IMR-90 (cell line): Measurements from ENCODE around the gene MROH2A. TPM values are rescaled to one million over a fixed set of nuclear protein-coding genes. Genes with fewer than 3 reads are reported as not detected.

Source experiments
- ATAC-seq: fragments of 200-7000 bp; cut with Tn5 transposase; 2 replicates; pipeline ENCODE4 v1.9.1; 2020; ENCODE audit warnings: low read depth, mild to moderate bottlenecking, moderate library complexity
- BruUV-seq: library from RNA; stranded (reverse); fragments of 400-500 nt; replicated peaks from 2 replicates; lab custom pipeline; 2021; lab: Mats Ljungman, UMichigan
- CTCF ChIA-PET: fragments of 300-600 bp; formaldehyde crosslinking; extraction: SDS; loops from one replicate; lab custom pipeline; 2021; ENCODE audit warnings: antibody characterized with exemption; lab: Yijun Ruan, JAX
- POLR2A ChIA-PET: fragments of 300-600 bp; sonication (Branson Sonifier 250); formaldehyde crosslinking; loops from one replicate; lab custom pipeline; 2022; ENCODE audit warnings: antibody characterized with exemption; ENCODE audit not compliant: unreplicated experiment; lab: Charles Lee
- DNase-seq: peaks from one replicate; pipeline ENCODE4 v3.0.0; 2013
- H2AFZ ChIP-seq: replicated peaks from 2 replicates; pipeline ENCODE3; 2013; ENCODE audit warnings: low read length, mild to moderate bottlenecking; ENCODE audit not compliant: poor library complexity
- H2AK5ac ChIP-seq: 2 replicates; pipeline ENCODE4 v1.6.1; 2013; ENCODE audit warnings: low read depth, low read length, inconsistent platforms
- H2AK9ac ChIP-seq: replicated peaks from 2 replicates; pipeline ENCODE3; 2013; ENCODE audit warnings: mild to moderate bottlenecking, low read depth, low read length, moderate library complexity; ENCODE audit not compliant: poor library complexity
- H2BK120ac ChIP-seq: 2 replicates; pipeline ENCODE4 v1.6.1; 2013; ENCODE audit warnings: low read depth, low read length, inconsistent platforms
- H2BK15ac ChIP-seq: 3 replicates; pipeline ENCODE4 v1.6.1; 2013; ENCODE audit warnings: low read depth, low read length, inconsistent platforms
- H2BK20ac ChIP-seq: 2 replicates; pipeline ENCODE4 v1.6.1; 2013; ENCODE audit warnings: low read depth, mild to moderate bottlenecking, inconsistent platforms, low read length, moderate library complexity
- H2BK5ac ChIP-seq: 2 replicates; pipeline ENCODE4 v1.6.1; 2013; ENCODE audit warnings: mild to moderate bottlenecking, low read depth, low read length, inconsistent platforms; ENCODE audit not compliant: poor library complexity, severe bottlenecking
- H3K14ac ChIP-seq: replicated peaks from 2 replicates; pipeline ENCODE4 v1.6.1; 2013; ENCODE audit warnings: low read depth, low read length, inconsistent platforms
- H3K18ac ChIP-seq: 2 replicates; pipeline ENCODE4 v1.6.1; 2013; ENCODE audit warnings: low read depth, low read length, control low read depth
- H3K23ac ChIP-seq: 2 replicates; pipeline ENCODE4 v1.6.1; 2013; ENCODE audit warnings: low read depth, low read length, inconsistent platforms
- H3K27ac ChIP-seq: 2 replicates; pipeline ENCODE4 v1.5.1; 2013; ENCODE audit warnings: mild to moderate bottlenecking, control low read depth, low read length; ENCODE audit not compliant: insufficient read depth
- H3K27me3 ChIP-seq: 2 replicates; pipeline ENCODE4 v1.6.1; 2013; ENCODE audit warnings: low read length; ENCODE audit not compliant: control insufficient read depth, insufficient read depth
- H3K36me3 ChIP-seq: 2 replicates; pipeline ENCODE4 v1.6.1; 2013; ENCODE audit warnings: low read length, mixed read lengths; ENCODE audit not compliant: control insufficient read depth, insufficient read depth
- H3K4ac ChIP-seq: 2 replicates; pipeline ENCODE4 v1.6.1; 2013; ENCODE audit warnings: low read depth, low read length, inconsistent platforms
- H3K4me1 ChIP-seq: 2 replicates; pipeline ENCODE4 v1.6.1; 2013; ENCODE audit warnings: low read length, mixed read lengths; ENCODE audit not compliant: control insufficient read depth, insufficient read depth
- H3K4me2 ChIP-seq: 2 replicates; pipeline ENCODE4 v1.6.1; 2013; ENCODE audit warnings: low read depth, mild to moderate bottlenecking, control low read depth, low read length, moderate library complexity
- H3K4me3 ChIP-seq: 2 replicates; pipeline ENCODE4 v1.5.1; 2013; ENCODE audit warnings: low read depth, mild to moderate bottlenecking, control low read depth, low read length, moderate library complexity; ENCODE audit not compliant: insufficient read depth
- H3K56ac ChIP-seq: 2 replicates; pipeline ENCODE4 v1.6.1; 2013; ENCODE audit warnings: low read length, inconsistent platforms; ENCODE audit not compliant: insufficient read depth; ENCODE audit errors: extremely low read depth
- H3K79me1 ChIP-seq, 2 experiments: 2 replicates each; pipeline ENCODE4 v1.6.1; 2013; ENCODE audit warnings: low read length in 2 of 2, inconsistent platforms in 1 of 2, low read depth in 1 of 2
- H3K9ac ChIP-seq: 2 replicates; pipeline ENCODE4 v1.6.1; 2013; ENCODE audit warnings: low read depth, low read length, control low read depth
- H3K9me1 ChIP-seq: 2 replicates; pipeline ENCODE4 v1.6.1; 2013; ENCODE audit warnings: low read length, inconsistent platforms; ENCODE audit not compliant: insufficient read depth
- H3K9me3 ChIP-seq: 2 replicates; pipeline ENCODE4 v1.6.1; 2013; ENCODE audit warnings: low read length; ENCODE audit not compliant: control insufficient read depth, insufficient read depth
- H4K20me1 ChIP-seq: 2 replicates; pipeline ENCODE4 v1.6.1; 2013; ENCODE audit warnings: low read length, inconsistent platforms; ENCODE audit not compliant: insufficient read depth
- H4K5ac ChIP-seq: 2 replicates; pipeline ENCODE4 v1.6.1; 2013; ENCODE audit warnings: mild to moderate bottlenecking, low read depth, low read length, control low read depth
- H4K8ac ChIP-seq, 2 experiments: 2 replicates each; pipeline ENCODE4 v1.6.1; 2013; ENCODE audit warnings: low read depth in 2 of 2, low read length in 2 of 2, control low read depth in 1 of 2, inconsistent platforms in 1 of 2
- H4K91ac ChIP-seq: 2 replicates; pipeline ENCODE4 v1.6.1; 2013; ENCODE audit warnings: low read depth, low read length, inconsistent platforms; ENCODE audit not compliant: insufficient read depth
- CEBPB ChIP-seq: IDR thresholded peaks from 2 replicates; pipeline ENCODE4 v1.6.1; 2012; ENCODE audit warnings: low read depth, low read length, improper control_type of control experiment
- CHD1 ChIP-seq: IDR thresholded peaks from 2 replicates; pipeline ENCODE4 v1.6.1; 2012; ENCODE audit warnings: low read depth, low read length, improper control_type of control experiment
- FOS ChIP-seq: fragments of 150-350 bp; IDR thresholded peaks from 2 replicates; pipeline ENCODE4 v1.6.1; 2016; ENCODE audit warnings: low read depth, low read length
- MAFK ChIP-seq: IDR thresholded peaks from 2 replicates; pipeline ENCODE4 v1.6.1; 2012; ENCODE audit warnings: low read depth, low read length, improper control_type of control experiment
- MAZ ChIP-seq: IDR thresholded peaks from 2 replicates; pipeline ENCODE4 v1.6.1; 2012; ENCODE audit warnings: low read depth, mild to moderate bottlenecking, low read length, improper control_type of control experiment, moderate library complexity, borderline replicate concordance
- MXI1 ChIP-seq: IDR thresholded peaks from 2 replicates; pipeline ENCODE4 v1.6.1; 2012; ENCODE audit warnings: low read depth, mild to moderate bottlenecking, low read length, moderate library complexity, borderline replicate concordance
- RCOR1 ChIP-seq: IDR thresholded peaks from 2 replicates; pipeline ENCODE4 v1.6.1; 2012; ENCODE audit warnings: mild to moderate bottlenecking, low read length, improper control_type of control experiment; ENCODE audit not compliant: insufficient replicate concordance
- RFX5 ChIP-seq: IDR thresholded peaks from 2 replicates; pipeline ENCODE4 v1.8.0; 2012; ENCODE audit warnings: low read depth, mild to moderate bottlenecking, low read length, moderate library complexity
- SMC3 ChIP-seq: fragments of 150-350 bp; IDR thresholded peaks from 2 replicates; pipeline ENCODE4 v1.6.1; 2016; ENCODE audit warnings: low read depth, mild to moderate bottlenecking, antibody characterized with exemption, low read length, moderate library complexity
- USF2 ChIP-seq: fragments of 150-350 bp; IDR thresholded peaks from 2 replicates; pipeline ENCODE4 v1.6.1; 2017; ENCODE audit warnings: mild to moderate bottlenecking, antibody characterized with exemption, low read length, low read depth
- WGBS, 2 experiments: methylation state at CpG; one replicate each; pipeline versions ENCODE4 v1.1.5 to v1.1.7; 2013; ENCODE audit warnings: missing lambda C conversion rate in 2 of 2; ENCODE audit not compliant: insufficient read length in 1 of 2; ENCODE audit errors: extremely low coverage in 2 of 2; 5-methylcytosine and 5-hydroxymethylcytosine counted together
- dilution Hi-C: fragments of 300-500 bp; cut with HindIII; formaldehyde crosslinking; loops from one replicate; pipeline ENCODE4 v1.14.3; 2018; ENCODE audit warnings: low sequenced_read_pairs; ENCODE audit not compliant: unreplicated experiment
- in situ Hi-C: fragments of 300-500 bp; cut with MboI; formaldehyde crosslinking; loops from 3 replicates; pipeline ENCODE4 v1.14.3; 2019; ENCODE audit warnings: low sequenced_read_pairs, inconsistent platforms, mixed read lengths
- intact Hi-C: fragments of 100-400 bp; cut with micrococcal nuclease; formaldehyde crosslinking; loops from 2 replicates; pipeline ENCODE4 v1.10.0; 2022
- polyA plus RNA-seq, 3 experiments: library from polyadenylated mRNA; depleted of rRNA; stranded (reverse); fragments of >200 nt; gene quantifications; 2 replicates each; pipeline ENCODE4 v1.2.3, GENCODE V29; 2012; ENCODE audit warnings: low replicate concordance in 1 of 3
- total RNA-seq: library from RNA; depleted of rRNA; stranded (reverse); fragments of >200 nt; gene quantifications from 2 replicates; pipeline ENCODE4 v1.2.3, GENCODE V29; 2012
- TF ChIP-seq, protein P1 (sequence below): conservative IDR thresholded peaks from 2 replicates; pipeline ENCODE4 v1.5.1; 2012; ENCODE audit warnings: mild to moderate bottlenecking, low read depth, low read length, improper control_type of control experiment

Gene MROH2A
- total and polyA plus RNA-seq, 2 of the 4 experiments (the other 2 are of a cell fraction), result not detected

- Histone ChIP-seq H3K27me3 (peaks cover 7% of the 10 kb centered on the region; the same call in 1 of the 2 replicates), H3K79me1 (no peaks in the 10 kb centered on the region), H3K9ac (no peak overlapping the region), H3K18ac (no peak overlapping the region), H4K8ac (no peak overlapping the region), H3K14ac (no peak overlapping the region), H2AK9ac (no peak overlapping the region), H3K9me3 (no peaks in the 10 kb centered on the region), H3K4me1 (no peaks in the 10 kb centered on the region), H3K23ac (no peak overlapping the region), H3K9me1 (no peaks in the 10 kb centered on the region), H2AK5ac (no peak overlapping the region), H4K91ac (no peak overlapping the region), H3K36me3 (no peaks in the 10 kb centered on the region), H3K56ac (no peak overlapping the region), H3K4me3 (no peak overlapping the region), H3K4ac (no peak overlapping the region), H2BK120ac (no peak overlapping the region), H2BK15ac (no peak overlapping the region), H2AFZ (no peak overlapping the region), H4K5ac (no peak overlapping the region), H2BK5ac (no peak overlapping the region), H2BK20ac (no peak overlapping the region), H3K4me2 (no peak overlapping the region), H4K20me1 (no peaks in the 10 kb centered on the region), H3K27ac (no peak overlapping the region)
- intact Hi-C loops, result no loop called here
- WGBS, 2 experiments, result no CpG with 5 or more reads among the region's 4 CpGs
- POLR2A ChIA-PET, result no interaction called here
- no peak for DNase-seq
- in situ Hi-C loops, result no loop called here
- dilution Hi-C loops, result no loop called here
- ATAC-seq, result no peak
- BruUV-seq, result no TSS peak
- CTCF ChIA-PET, result no interaction called here
- TF ChIP-seq FOS (no peak), RFX5 (no peak), CEBPB (no peak), CHD1 (no peak), SMC3 (no peak), RCOR1 (no peak), USF2 (no peak), MAZ (no peak), MXI1 (no peak), MAFK (no peak)
- TF ChIP-seq, protein P1, sequence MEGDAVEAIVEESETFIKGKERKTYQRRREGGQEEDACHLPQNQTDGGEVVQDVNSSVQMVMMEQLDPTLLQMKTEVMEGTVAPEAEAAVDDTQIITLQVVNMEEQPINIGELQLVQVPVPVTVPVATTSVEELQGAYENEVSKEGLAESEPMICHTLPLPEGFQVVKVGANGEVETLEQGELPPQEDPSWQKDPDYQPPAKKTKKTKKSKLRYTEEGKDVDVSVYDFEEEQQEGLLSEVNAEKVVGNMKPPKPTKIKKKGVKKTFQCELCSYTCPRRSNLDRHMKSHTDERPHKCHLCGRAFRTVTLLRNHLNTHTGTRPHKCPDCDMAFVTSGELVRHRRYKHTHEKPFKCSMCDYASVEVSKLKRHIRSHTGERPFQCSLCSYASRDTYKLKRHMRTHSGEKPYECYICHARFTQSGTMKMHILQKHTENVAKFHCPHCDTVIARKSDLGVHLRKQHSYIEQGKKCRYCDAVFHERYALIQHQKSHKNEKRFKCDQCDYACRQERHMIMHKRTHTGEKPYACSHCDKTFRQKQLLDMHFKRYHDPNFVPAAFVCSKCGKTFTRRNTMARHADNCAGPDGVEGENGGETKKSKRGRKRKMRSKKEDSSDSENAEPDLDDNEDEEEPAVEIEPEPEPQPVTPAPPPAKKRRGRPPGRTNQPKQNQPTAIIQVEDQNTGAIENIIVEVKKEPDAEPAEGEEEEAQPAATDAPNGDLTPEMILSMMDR, result no peak
Measured at GRCh38 chr2:233816771-233817170, 38.6 kb downstream of the MROH2A start.
